Osteocyte (in vitro differentiated cells): ENCODE measurements around the gene PVRIG. TPM values are rescaled to one million over a fixed set of nuclear protein-coding genes. Genes with fewer than 3 reads are reported as not detected.
"Not testable (repeated sequence)": the region's sequence is repeated elsewhere in the genome, so short reads cannot be mapped to it uniquely, and the experiment has no call there.

Source experiments
- DNase-seq: peaks from one replicate; pipeline ENCODE4 v3.0.0; 2021; ENCODE audit warnings: mixed read lengths; ENCODE audit not compliant: unreplicated experiment; ENCODE audit errors: extremely low spot score
- H3K27ac Mint-ChIP-seq: one replicate; pipeline ENCODE4 v1.8.0; 2021; ENCODE audit warnings: mild to moderate bottlenecking, mixed read lengths; ENCODE audit not compliant: unreplicated experiment
- H3K27me3 Mint-ChIP-seq: one replicate; pipeline ENCODE4 v1.8.0; 2021; ENCODE audit warnings: mixed read lengths; ENCODE audit not compliant: unreplicated experiment
- H3K36me3 Mint-ChIP-seq: one replicate; pipeline ENCODE4 v1.8.0; 2021; ENCODE audit warnings: mixed read lengths; ENCODE audit not compliant: unreplicated experiment
- H3K4me1 Mint-ChIP-seq: one replicate; pipeline ENCODE4 v1.8.0; 2021; ENCODE audit warnings: mixed read lengths; ENCODE audit not compliant: unreplicated experiment
- H3K4me3 Mint-ChIP-seq: one replicate; pipeline ENCODE4 v1.8.0; 2021; ENCODE audit warnings: mild to moderate bottlenecking, moderate library complexity, mixed read lengths; ENCODE audit not compliant: unreplicated experiment
- H3K9me3 Mint-ChIP-seq: one replicate; pipeline ENCODE4 v1.8.0; 2021; ENCODE audit warnings: mixed read lengths; ENCODE audit not compliant: unreplicated experiment
- CTCF ChIP-seq: fragments of 200-600 bp; sonication (generic); IDR thresholded peaks from 2 replicates; pipeline ENCODE4 v1.5.0; 2021; ENCODE audit warnings: antibody characterized with exemption, mild to moderate bottlenecking, moderate library complexity
- total RNA-seq: library from RNA; stranded (reverse); gene quantifications from 2 replicates; pipeline ENCODE4 v1.2.1, GENCODE V29; 2021

PVRIG gene
- total RNA-seq, 1 donor from 2014 or later, result not detected

DNA sequence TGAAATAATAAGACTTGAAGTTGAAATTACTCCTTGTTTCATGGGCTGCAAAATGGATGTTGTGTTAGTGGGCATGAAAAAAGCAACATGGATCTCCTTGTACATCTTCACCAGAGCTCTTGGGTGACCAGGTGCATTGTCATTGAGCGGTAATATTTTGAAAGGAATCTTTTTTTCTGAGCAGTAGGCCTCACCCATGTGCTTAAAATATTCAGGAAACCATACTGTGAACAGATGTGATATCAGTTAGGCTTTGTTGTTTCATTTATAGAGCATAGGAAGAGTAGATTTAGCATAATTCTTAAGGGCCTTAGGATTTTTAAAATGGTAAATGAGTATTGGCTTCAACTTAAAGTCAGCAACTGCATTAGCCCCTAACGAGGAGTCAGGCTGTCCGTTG, 26.8 kb upstream of the PVRIG start:
- H3K27me3 Mint-ChIP-seq, result peaks cover 19% of the 10 kb centered on the region
- no peaks in the 10 kb centered on the region for H3K36me3 Mint-ChIP-seq
- DNase-seq, result no peak
- no peak for TF ChIP-seq CTCF
- H3K9me3 Mint-ChIP-seq, result no peaks in the 10 kb centered on the region
- H3K27ac Mint-ChIP-seq, result no peak overlapping the region
- H3K4me1 Mint-ChIP-seq, result peaks cover 5% of the 10 kb centered on the region
- no peak overlapping the region for H3K4me3 Mint-ChIP-seq

GRCh38 chr7:100195222-100195621, 24.5 kb upstream of the PVRIG start:
- no peak overlapping the region for H3K27ac Mint-ChIP-seq
- no peak for DNase-seq
- H3K9me3 Mint-ChIP-seq, result no peaks in the 10 kb centered on the region

DNA sequence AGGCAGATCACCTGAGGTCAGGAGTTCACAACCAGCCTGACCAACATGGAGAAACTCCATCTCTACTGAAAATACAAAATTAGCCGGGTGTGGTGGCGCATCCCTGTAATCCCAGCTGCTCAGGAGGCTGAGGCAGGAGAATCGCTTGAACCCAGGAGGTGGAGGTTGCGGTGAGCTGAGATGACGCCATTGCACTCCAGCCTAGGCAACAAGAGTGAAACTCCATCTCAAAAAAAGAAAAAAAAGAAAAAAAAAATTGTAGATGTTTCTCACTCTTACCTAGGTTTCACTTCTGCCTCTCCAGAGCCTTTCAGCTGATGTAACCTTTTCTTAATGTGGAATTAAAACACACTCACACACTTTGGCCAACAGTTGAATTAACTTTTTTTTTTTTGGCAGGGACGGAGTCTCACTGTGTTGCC, 23.8 kb upstream of the PVRIG start:
- H3K9me3 Mint-ChIP-seq, H3K36me3 Mint-ChIP-seq: not testable (repeated sequence)
- peaks cover 39% of the 10 kb centered on the region for H3K27me3 Mint-ChIP-seq

More at GRCh38 chr7:100195222-100195621, 24.5 kb upstream of the PVRIG start:
- Mint-ChIP-seq H3K36me3 (no peaks in the 10 kb centered on the region), H3K4me1 (peaks cover 4% of the 10 kb centered on the region), H3K4me3 (no peak overlapping the region), H3K27me3 (peaks cover 32% of the 10 kb centered on the region)
- TF ChIP-seq CTCF, result no peak

DNA sequence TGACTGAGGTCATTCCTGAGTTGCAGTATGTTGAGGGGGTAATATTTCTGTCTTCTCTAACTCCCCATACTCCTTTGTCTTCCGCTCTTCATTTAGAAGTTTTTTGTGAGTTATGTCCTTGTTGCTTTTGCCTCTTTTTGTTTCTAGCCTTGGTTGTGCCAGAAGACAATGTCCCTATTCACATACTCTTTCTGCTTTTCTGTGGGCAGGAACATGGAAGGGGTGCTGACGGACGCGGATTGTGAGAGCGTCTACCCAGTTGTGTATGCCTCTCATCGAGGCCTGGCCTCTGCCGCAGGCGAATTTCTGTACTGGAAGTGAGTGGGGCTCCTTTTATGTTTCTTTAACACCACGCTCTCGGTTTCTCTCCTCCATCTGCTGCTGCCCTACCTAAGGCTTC, 21.5 kb upstream of the PVRIG start:
- peaks cover 56% of the 10 kb centered on the region for H3K27me3 Mint-ChIP-seq
- DNase-seq, result no peak
- H3K4me1 Mint-ChIP-seq, result no peaks in the 10 kb centered on the region
- TF ChIP-seq CTCF, result no peak
- no peak overlapping the region for H3K27ac Mint-ChIP-seq
- no peaks in the 10 kb centered on the region for H3K9me3 Mint-ChIP-seq
- H3K36me3 Mint-ChIP-seq, result no peaks in the 10 kb centered on the region
- no peak overlapping the region for H3K4me3 Mint-ChIP-seq

More for the DNA sequence above, 23.8 kb upstream of the PVRIG start:
- DNase-seq, H3K27ac Mint-ChIP-seq, H3K4me3 Mint-ChIP-seq, H3K4me1 Mint-ChIP-seq: not testable (repeated sequence)

- TF ChIP-seq CTCF, result no peak
- H3K4me3 Mint-ChIP-seq, result no peak overlapping the region
- no peak for DNase-seq
- peaks cover 63% of the 10 kb centered on the region for H3K27me3 Mint-ChIP-seq
- no peaks in the 10 kb centered on the region for H3K4me1 Mint-ChIP-seq
- H3K9me3 Mint-ChIP-seq, result no peaks in the 10 kb centered on the region
- H3K27ac Mint-ChIP-seq, result no peak overlapping the region
- no peaks in the 10 kb centered on the region for H3K36me3 Mint-ChIP-seq
These were observed 19.1 kb upstream of the PVRIG start for GRCh38 chr7:100200693-100201092.

DNA sequence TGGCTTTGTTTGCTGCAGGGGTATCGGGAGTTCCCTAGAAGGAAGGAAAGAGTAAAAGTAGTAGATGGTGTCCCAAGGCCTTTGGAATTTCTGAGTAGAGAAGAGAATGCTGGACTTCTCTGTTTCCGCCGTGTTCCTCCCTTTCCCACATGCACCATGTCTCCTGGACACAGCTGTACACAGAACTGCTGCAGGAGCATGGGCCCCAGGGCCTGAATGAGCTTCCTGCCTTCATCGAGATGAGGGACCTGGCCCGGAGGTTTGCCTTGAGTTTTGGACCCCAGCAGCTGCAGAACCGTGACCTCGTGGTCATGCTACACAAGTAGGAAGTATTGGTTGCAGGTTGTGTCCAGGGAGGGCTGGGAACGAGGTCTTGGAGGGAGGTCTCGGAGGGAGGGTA, 15.3 kb upstream of the PVRIG start:
- no peak for DNase-seq
- no peaks in the 10 kb centered on the region for H3K36me3 Mint-ChIP-seq
- no peaks in the 10 kb centered on the region for H3K4me1 Mint-ChIP-seq
- peaks cover 58% of the 10 kb centered on the region for H3K27me3 Mint-ChIP-seq
- H3K9me3 Mint-ChIP-seq, result no peaks in the 10 kb centered on the region
- no peak for TF ChIP-seq CTCF
- no peak overlapping the region for H3K27ac Mint-ChIP-seq
- no peak overlapping the region for H3K4me3 Mint-ChIP-seq
